ENCODE measurements around the gene EDIL3. TPM values are rescaled to one million over a fixed set of nuclear protein-coding genes. Genes with fewer than 3 reads are reported as not detected.

Gene EDIL3
- total RNA-seq, 1 experiment from 2014 or later, result 0.32 TPM

DNA sequence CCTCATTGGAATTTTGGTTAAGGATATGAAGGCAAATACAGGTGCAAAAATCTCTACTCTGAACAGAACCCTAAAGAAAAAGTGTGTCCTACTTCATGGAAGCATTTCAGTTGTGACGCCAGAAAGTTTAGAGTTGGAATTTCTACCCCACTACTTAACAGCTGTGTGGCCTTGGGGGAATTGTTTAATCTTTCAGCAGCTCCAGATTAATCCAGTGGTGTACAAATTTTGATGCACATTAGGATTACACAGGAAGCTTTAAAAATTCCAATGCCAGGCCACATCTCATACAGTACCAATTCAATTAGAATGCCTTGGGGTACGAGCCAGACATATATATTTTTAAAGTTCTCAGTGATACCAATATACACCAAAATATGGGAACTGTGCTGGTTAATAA, 266.1 kb downstream of the EDIL3 start (continued):
- TF ChIP-seq, protein P1, sequence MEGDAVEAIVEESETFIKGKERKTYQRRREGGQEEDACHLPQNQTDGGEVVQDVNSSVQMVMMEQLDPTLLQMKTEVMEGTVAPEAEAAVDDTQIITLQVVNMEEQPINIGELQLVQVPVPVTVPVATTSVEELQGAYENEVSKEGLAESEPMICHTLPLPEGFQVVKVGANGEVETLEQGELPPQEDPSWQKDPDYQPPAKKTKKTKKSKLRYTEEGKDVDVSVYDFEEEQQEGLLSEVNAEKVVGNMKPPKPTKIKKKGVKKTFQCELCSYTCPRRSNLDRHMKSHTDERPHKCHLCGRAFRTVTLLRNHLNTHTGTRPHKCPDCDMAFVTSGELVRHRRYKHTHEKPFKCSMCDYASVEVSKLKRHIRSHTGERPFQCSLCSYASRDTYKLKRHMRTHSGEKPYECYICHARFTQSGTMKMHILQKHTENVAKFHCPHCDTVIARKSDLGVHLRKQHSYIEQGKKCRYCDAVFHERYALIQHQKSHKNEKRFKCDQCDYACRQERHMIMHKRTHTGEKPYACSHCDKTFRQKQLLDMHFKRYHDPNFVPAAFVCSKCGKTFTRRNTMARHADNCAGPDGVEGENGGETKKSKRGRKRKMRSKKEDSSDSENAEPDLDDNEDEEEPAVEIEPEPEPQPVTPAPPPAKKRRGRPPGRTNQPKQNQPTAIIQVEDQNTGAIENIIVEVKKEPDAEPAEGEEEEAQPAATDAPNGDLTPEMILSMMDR (IDR thresholded peaks at IDR 0.05 in 2 of 3, conservative IDR thresholded peaks at IDR 0.05 in 1 of 3; ENCODE audit: borderline replicate concordance in 1 of 3, insufficient read depth in 1 of 3, low read depth in 2 of 3, low read length in 2 of 3), result no peak
- TF ChIP-seq SRF (IDR thresholded peaks at IDR 0.05; ENCODE audit: low read depth), result no peak
- no peak for TF ChIP-seq CEBPB (IDR thresholded peaks at IDR 0.05; ENCODE audit: low read depth)
- TF ChIP-seq RAD21 (IDR thresholded peaks at IDR 0.05; ENCODE audit: low read depth), result no peak
- TF ChIP-seq POLR2A (IDR thresholded peaks at IDR 0.05; ENCODE audit: borderline replicate concordance, extremely low read depth, insufficient read depth, insufficient read length), result no peak
- TF ChIP-seq ZFX (IDR thresholded peaks at IDR 0.05), result no peak
- no peak for TF ChIP-seq JUND (IDR thresholded peaks at IDR 0.05)
- TF ChIP-seq FOSL1 (IDR thresholded peaks at IDR 0.05; ENCODE audit: low read depth), result no peak

- Histone ChIP-seq H3K4me1 (ENCODE audit: control insufficient read depth in 1 of 2, insufficient read depth in 2 of 2, low read length in 2 of 2) (peaks cover 8 to 13% of the 10 kb centered on the region in 2 experiments), H3K9me2 (ENCODE audit: insufficient read depth) (no peaks in the 10 kb centered on the region), H3K9me3 (ENCODE audit: control insufficient read depth in 1 of 2, insufficient read depth in 1 of 2, low read depth in 1 of 2, low read length in 2 of 2) (no peaks in the 10 kb centered on the region), H3K27ac (ENCODE audit: low read depth, low read length) (no peak overlapping the region), H3K36me3 (ENCODE audit: control insufficient read depth in 1 of 2, insufficient read depth in 2 of 2, low read length in 2 of 2) (no peaks in the 10 kb centered on the region), H3K9ac (ENCODE audit: low read length) (no peak overlapping the region), H3K4me2 (ENCODE audit: low read length) (no peak overlapping the region), H3K27me3 (ENCODE audit: insufficient read depth, low read length) (no peaks in the 10 kb centered on the region), H3K79me2 (ENCODE audit: insufficient read depth, low read length) (no peaks in the 10 kb centered on the region), H4K20me1 (ENCODE audit: insufficient read depth) (no peaks in the 10 kb centered on the region), H3K4me3 (replicated peaks in 1 of 2; ENCODE audit: low read depth in 1 of 2, low read length in 2 of 2) (no peak overlapping the region), H2AFZ (ENCODE audit: low read depth, low read length, poor library complexity, severe bottlenecking) (no peak overlapping the region)
- DNase-seq (ENCODE audit: low read depth, low spot score) (no peak), ATAC-seq (no peak)
- ChIA-PET RAD21 (ENCODE audit: low non-redundant PET in 1 of 2, low total read pairs in 2 of 2, uncharacterized antibody in 2 of 2, unreplicated experiment in 2 of 2) (no interaction called here), CTCF (no interaction called here), POLR2A (no interaction called here)
- no TSS peak for BruUV-seq (replicated peaks)
- intact Hi-C loops (cut with micrococcal nuclease), result no loop called here
- TF ChIP-seq SP1 (IDR thresholded peaks at IDR 0.05; ENCODE audit: low read depth) (no peak), EGR1 (IDR thresholded peaks at IDR 0.05; ENCODE audit: low read depth) (no peak), ZNF274 (IDR thresholded peaks at IDR 0.05; ENCODE audit: low read depth, low read length) (no peak), TCF7L2 (IDR thresholded peaks at IDR 0.05; ENCODE audit: borderline replicate concordance, extremely low read depth, insufficient read depth, insufficient read length) (no peak), ZBTB33 (IDR thresholded peaks at IDR 0.05; ENCODE audit: extremely low read depth, insufficient replicate concordance, low read length) (no peak), ELF1 (IDR thresholded peaks at IDR 0.05; ENCODE audit: borderline replicate concordance, low read depth) (no peak), SIN3A (IDR thresholded peaks at IDR 0.05; ENCODE audit: low read depth) (no peak), EZH2phosphoT487 (IDR thresholded peaks at IDR 0.05; ENCODE audit: borderline replicate concordance) (no peak), ZFX (IDR thresholded peaks at IDR 0.05) (no peak), POLR2AphosphoS5 (IDR thresholded peaks at IDR 0.05; ENCODE audit: low read depth, low read length) (no peak), REST (IDR thresholded peaks at IDR 0.05; ENCODE audit: low read depth) (no peak)
Measured at GRCh38 chr5:84115727-84116126, 269.0 kb downstream of the EDIL3 start.

All from HCT116 (cell line).